Mammary epithelial cell (primary cell): ENCODE measurements around the gene ATXN2.

ENCODE experiments used
- CTCF ChIP-seq, 2 donors: IDR thresholded peaks in 1 of 2; conservative IDR thresholded peaks in 1 of 2; 2 replicates each; pipeline ENCODE4 v1.5.1; 2011 to 2012; ENCODE audit warnings: inconsistent platforms in 2 of 2, low read length in 2 of 2, mild to moderate bottlenecking in 2 of 2, control low read depth in 1 of 2, low read depth in 1 of 2; ENCODE audit not compliant: insufficient read depth in 1 of 2; ENCODE audit errors: extremely low read depth in 1 of 2
- EZH2 ChIP-seq: IDR thresholded peaks from 2 replicates; pipeline ENCODE4 v1.6.1; 2012; ENCODE audit warnings: low read length, inconsistent platforms, borderline replicate concordance

- TF ChIP-seq CTCF (conservative IDR thresholded peaks at IDR 0.05 in 1 of 2, IDR thresholded peaks at IDR 0.05 in 1 of 2; ENCODE audit: extremely low read depth in 1 of 2, insufficient read depth in 1 of 2, low read depth in 1 of 2, low read length in 2 of 2), result no peak
- TF ChIP-seq EZH2, result no peak
Observed at GRCh38 chr12:111437816-111438454, 161.2 kb downstream of the ATXN2 start.
